Upper lobe of left lung (tissue), 6 donors: Measurements from ENCODE around the gene PDSS1. TPM values are rescaled to one million over a fixed set of nuclear protein-coding genes. Genes with fewer than 3 reads are reported as not detected.
"Not testable (repeated sequence)": the region's sequence is repeated elsewhere in the genome, so short reads cannot be mapped to it uniquely, and the experiment has no call there.

ENCODE experiments used
- ATAC-seq, 2 donors: fragments of 200-7000 bp; cut with Tn5 transposase; one replicate each; pipeline ENCODE4 v1.9.1; 2022; ENCODE audit warnings: mild to moderate bottlenecking in 2 of 2, moderate library complexity in 2 of 2; ENCODE audit not compliant: low FRiP score in 2 of 2
- DNase-seq, 2 donors: peaks; one replicate each; pipeline ENCODE4 v3.0.0-alpha.2; 2019 to 2020
- H3K27ac ChIP-seq, 4 donors: fragments of 200-600 bp; sonication (generic); one replicate each; pipeline ENCODE4 v1.5.1; 2016 to 2019
- H3K27me3 ChIP-seq, 4 donors: fragments of 200-600 bp; sonication (generic); one replicate each; pipeline ENCODE4 v1.5.1; 2017 to 2019
- H3K36me3 ChIP-seq, 4 donors: fragments of 200-600 bp; sonication (generic); one replicate each; pipeline ENCODE4 v1.5.1; 2016 to 2019
- H3K4me1 ChIP-seq, 4 donors: fragments of 200-600 bp; sonication (generic); one replicate each; pipeline ENCODE4 v1.5.1; 2018 to 2019
- H3K4me3 ChIP-seq, 4 donors: fragments of 200-600 bp; sonication (generic); one replicate each; pipeline ENCODE4 v1.5.1; 2017 to 2019; ENCODE audit warnings: mild to moderate bottlenecking in 2 of 4, moderate library complexity in 1 of 4
- H3K9me3 ChIP-seq, 4 donors: fragments of 200-600 bp; sonication (generic); one replicate each; pipeline ENCODE4 v1.5.1; 2018 to 2019
- CTCF ChIP-seq, 6 experiments: fragments of 450-650 bp in 4 of 6; fragments of 200-600 bp in 2 of 6; sonication (generic) in 2 of 6; IDR thresholded peaks; one replicate each; pipeline ENCODE4 v1.5.1; 2016 to 2019; ENCODE audit warnings: antibody characterized with exemption in 6 of 6
- EP300 ChIP-seq, 4 donors: sonication (generic); formaldehyde crosslinking; IDR thresholded peaks; one replicate each; pipeline ENCODE4 v1.5.1; 2017; ENCODE audit warnings: antibody characterized with exemption in 4 of 4, control low read depth in 2 of 4
- POLR2A ChIP-seq, 4 donors: fragments of 450-650 bp; IDR thresholded peaks; one replicate each; pipeline ENCODE4 v1.5.1; 2016 to 2017; ENCODE audit warnings: antibody characterized with exemption in 4 of 4, mild to moderate bottlenecking in 2 of 4
- POLR2AphosphoS5 ChIP-seq, 2 donors: sonication (generic); formaldehyde crosslinking; IDR thresholded peaks; one replicate each; pipeline ENCODE4 v1.5.1; 2017; ENCODE audit warnings: antibody characterized with exemption in 2 of 2
- WGBS, 2 donors: methylation state at CpG; one replicate each; pipeline ENCODE4 v1.1.5; 2017 to 2018; 5-methylcytosine and 5-hydroxymethylcytosine counted together
- total RNA-seq, 6 donors: library from RNA; depleted of rRNA in 4 of 6; stranded (reverse); fragments of >200 nt in 4 of 6; gene quantifications; one replicate each; pipeline versions ENCODE4 v1.1.0 to v1.2.1, GENCODE V29; 2016 to 2021
- donor health status: DM: no; HTN: no; CAD: no; lungs with moderate emphysema.
- donor health status: DM: no; HTN: yes; CAD: no; lungs with severe emphysema.

The PDSS1 gene
- total RNA-seq = 1 to 10 TPM; 2.3 to 9.4 (median 5.6) TPM

- Histone ChIP-seq H3K4me1 (peaks cover 11 to 28% (median 17%) of the 10 kb centered on the region in 4 donors), H3K27me3 (no peaks in the 10 kb centered on the region), H3K4me3 (peak within 1 kb of the TSS; percentile 56 to 96 (median 86)), H3K27ac (peak within 1 kb of the TSS; percentile 90 to 96 (median 93)), H3K36me3 (no peaks in the 10 kb centered on the region), H3K9me3 (no peaks in the 10 kb centered on the region)
- ATAC-seq (peak; percentile 88 to 97), DNase-seq (peak; percentile 86 to 94)
- TF ChIP-seq POLR2A (IDR thresholded peaks at IDR 0.05) = peak in 1 of 4 donors; percentile 80
- peak in 1 of 4 donors; percentile 20 for TF ChIP-seq EP300 (IDR thresholded peaks at IDR 0.05)
- TF ChIP-seq POLR2AphosphoS5 (IDR thresholded peaks at IDR 0.05) = peak; percentile 54 to 65
- no peak for TF ChIP-seq CTCF (IDR thresholded peaks at IDR 0.05)
- 0 to 1% methylated on average over 1 to 51 of the region's 82 CpGs for WGBS, 2 donors
Measured at GRCh38 chr10:26697163-26697921, at the start of gene PDSS1. Gene PDSS1, plus strand, starts transcription at chr10:26697701. Its CDS starts 11 bp downstream, at chr10:26697712.

- H3K9me3 ChIP-seq, H3K4me1 ChIP-seq, H3K27me3 ChIP-seq, DNase-seq, H3K36me3 ChIP-seq, H3K27ac ChIP-seq, H3K4me3 ChIP-seq: not testable (repeated sequence)
- 45 to 67% methylated on average over 3 of the region's 3 CpGs for WGBS, 2 donors
- ATAC-seq = peak in 1 of 2 donors; percentile 61
Measured at GRCh38 chr10:26648245-26648636, 49.3 kb upstream of the PDSS1 start.

GRCh38 chr10:26650406-26650805 lies 47.1 kb upstream of the PDSS1 start:
- no peak overlapping the region for H3K4me3 ChIP-seq
- no peaks in the 10 kb centered on the region for H3K9me3 ChIP-seq
- TF ChIP-seq POLR2A (IDR thresholded peaks at IDR 0.05) = no peak
- no peak for TF ChIP-seq EP300 (IDR thresholded peaks at IDR 0.05)
- TF ChIP-seq POLR2AphosphoS5 (IDR thresholded peaks at IDR 0.05) = no peak
- no peak for TF ChIP-seq CTCF (IDR thresholded peaks at IDR 0.05)
- 75 to 81% methylated on average over 4 of the region's 4 CpGs for WGBS, 2 donors
- no peaks in the 10 kb centered on the region for H3K4me1 ChIP-seq
- DNase-seq = no peak
- no peak overlapping the region for H3K27ac ChIP-seq
- H3K27me3 ChIP-seq = no peaks in the 10 kb centered on the region
- ATAC-seq = no peak
- H3K36me3 ChIP-seq = no peaks in the 10 kb centered on the region

- not testable (repeated sequence) for H3K36me3 ChIP-seq, H3K27me3 ChIP-seq, H3K4me1 ChIP-seq, ATAC-seq, H3K27ac ChIP-seq, DNase-seq, H3K9me3 ChIP-seq, H3K4me3 ChIP-seq
- 64 to 76% methylated on average over 2 of the region's 2 CpGs for WGBS, 2 donors
Measured at GRCh38 chr10:26651476-26651875, 46.0 kb upstream of the PDSS1 start.

- H3K27ac ChIP-seq = no peak overlapping the region
- H3K4me1 ChIP-seq = no peaks in the 10 kb centered on the region
- ATAC-seq (no peak), DNase-seq (peak in 1 of 2 donors; percentile 65)
- WGBS, 2 donors = 91 to 94% methylated on average over 10 to 16 of the region's 18 CpGs
- H3K36me3 ChIP-seq = no peaks in the 10 kb centered on the region
- no peaks in the 10 kb centered on the region for H3K9me3 ChIP-seq
- no peak for TF ChIP-seq POLR2AphosphoS5 (IDR thresholded peaks at IDR 0.05)
- no peak for TF ChIP-seq POLR2A (IDR thresholded peaks at IDR 0.05)
- TF ChIP-seq EP300 (IDR thresholded peaks at IDR 0.05) = no peak
- no peak for TF ChIP-seq CTCF (IDR thresholded peaks at IDR 0.05)
- no peaks in the 10 kb centered on the region for H3K27me3 ChIP-seq
- H3K4me3 ChIP-seq = no peak overlapping the region
Measured at GRCh38 chr10:26653004-26653403, 44.5 kb upstream of the PDSS1 start.

GRCh38 chr10:26655746-26656145 lies 41.8 kb upstream of the PDSS1 start:
- no peaks in the 10 kb centered on the region for H3K9me3 ChIP-seq
- ATAC-seq (no peak), DNase-seq (no peak)
- H3K4me3 ChIP-seq = no peak overlapping the region
- H3K36me3 ChIP-seq = no peaks in the 10 kb centered on the region
- H3K4me1 ChIP-seq = no peaks in the 10 kb centered on the region
- WGBS, 2 donors = 83 to 85% methylated on average over 1 of the region's 1 CpG
- H3K27ac ChIP-seq = no peak overlapping the region
- H3K27me3 ChIP-seq = no peaks in the 10 kb centered on the region
- TF ChIP-seq POLR2A (IDR thresholded peaks at IDR 0.05) (no peak), CTCF (IDR thresholded peaks at IDR 0.05) (no peak), EP300 (IDR thresholded peaks at IDR 0.05) (no peak), POLR2AphosphoS5 (IDR thresholded peaks at IDR 0.05) (no peak)
